Small intestine (tissue), 7 donors: ENCODE results near the gene R3HDM2. TPM values are rescaled to one million over a fixed set of nuclear protein-coding genes. Genes with fewer than 3 reads are reported as not detected.
"Not testable (repeated sequence)": the region's sequence is repeated elsewhere in the genome, so short reads cannot be mapped to it uniquely, and the experiment has no call there.

Source experiments
- DNase-seq, 2 donors: peaks; one replicate each; pipeline versions ENCODE4 v3.0.0 to v3.0.0-alpha.2; 2013
- FAIRE-seq: peaks from 2 replicates; lab custom pipeline; 2012; peaks lifted over from hg19 to GRCh38; lab: Jason Lieb, UNC
- H3K27ac ChIP-seq, 3 donors: one replicate each; pipeline ENCODE4 v1.5.1; 2013; ENCODE audit warnings: low read length in 2 of 3, mild to moderate bottlenecking in 2 of 3, control low read depth in 1 of 3, inconsistent platforms in 1 of 3, low read depth in 1 of 3, moderate library complexity in 1 of 3
- H3K27me3 ChIP-seq, 3 donors: one replicate each; pipeline ENCODE4 v1.6.1; 2013; ENCODE audit warnings: low read length in 3 of 3, inconsistent platforms in 1 of 3; ENCODE audit not compliant: control insufficient read depth in 3 of 3, insufficient read depth in 3 of 3
- H3K36me3 ChIP-seq, 3 donors: one replicate each; pipeline ENCODE4 v1.6.1; 2013; ENCODE audit warnings: low read length in 3 of 3, inconsistent platforms in 1 of 3, low read depth in 1 of 3, mild to moderate bottlenecking in 1 of 3, moderate library complexity in 1 of 3; ENCODE audit not compliant: control insufficient read depth in 3 of 3, insufficient read depth in 2 of 3
- H3K4me1 ChIP-seq, 3 donors: one replicate each; pipeline ENCODE4 v1.6.1; 2013; ENCODE audit warnings: low read length in 2 of 3, inconsistent platforms in 1 of 3, low read depth in 1 of 3, mild to moderate bottlenecking in 1 of 3, moderate library complexity in 1 of 3; ENCODE audit not compliant: control insufficient read depth in 3 of 3, insufficient read depth in 2 of 3
- H3K4me3 ChIP-seq, 3 donors: one replicate each; pipeline ENCODE4 v1.5.1; 2013; ENCODE audit warnings: low read length in 3 of 3, control low read depth in 1 of 3, inconsistent platforms in 1 of 3, low read depth in 1 of 3, mild to moderate bottlenecking in 1 of 3, moderate library complexity in 1 of 3
- H3K9me3 ChIP-seq, 2 donors: one replicate each; pipeline ENCODE4 v1.6.1; 2013; ENCODE audit warnings: low read depth in 1 of 2, low read length in 1 of 2; ENCODE audit not compliant: control insufficient read depth in 2 of 2, insufficient read depth in 1 of 2
- WGBS, 3 donors: extraction: QIAGEN DNeasy Blood & Tissue Kit; methylation state at CpG; one replicate each; pipeline ENCODE4 v1.1.7; 2013; 5-methylcytosine and 5-hydroxymethylcytosine counted together
- polyA plus RNA-seq, 4 donors: library from polyadenylated mRNA; stranded (reverse) in 3 of 4; unstranded in 1 of 4; fragments of 200-250 nt in 3 of 4; fragments of 120-200 nt in 1 of 4; gene quantifications; one replicate each; pipeline versions ENCODE4 v1.2.1 to v1.2.3, GENCODE V29; 2013
- donor health status: healthy with polysubstance abuse.
- donor health status: control.
- donor health status: control.
- donor health status: Bipolar disorder and iron deficiency.
- donor health status: healthy.

R3HDM2 gene
- polyA plus RNA-seq, 4 donors: 14.5 to 62.4 (median 18.7) TPM

- H3K4me3 ChIP-seq: no peak overlapping the region
- WGBS, 3 donors: 84 to 92% (median 87%) methylated on average over 7 of the region's 7 CpGs
- no peak overlapping the region for H3K27ac ChIP-seq
- H3K9me3 ChIP-seq: peaks cover 0 to 2% of the 10 kb centered on the region in 2 donors
- H3K27me3 ChIP-seq: no peaks in the 10 kb centered on the region
- FAIRE-seq: no peak
- DNase-seq: no peak
- peaks cover 0 to 3% (median 0%) of the 10 kb centered on the region in 3 donors for H3K4me1 ChIP-seq
- peaks cover 0 to 16% (median 0%) of the 10 kb centered on the region in 3 donors for H3K36me3 ChIP-seq
Measured at GRCh38 chr12:57343703-57344378, 87.0 kb downstream of the R3HDM2 start.

- no peaks in the 10 kb centered on the region for H3K9me3 ChIP-seq
- DNase-seq (peak in 1 of 2 donors; percentile 11), FAIRE-seq (no peak)
- peaks cover 0 to 3% (median 0%) of the 10 kb centered on the region in 3 donors for H3K4me1 ChIP-seq
- H3K27ac ChIP-seq: no peak overlapping the region
- H3K36me3 ChIP-seq: peaks cover 0 to 14% (median 0%) of the 10 kb centered on the region in 3 donors
- 61 to 86% (median 85%) methylated on average over 7 of the region's 7 CpGs for WGBS, 3 donors
- H3K27me3 ChIP-seq: no peaks in the 10 kb centered on the region
- no peak overlapping the region for H3K4me3 ChIP-seq
Measured at GRCh38 chr12:57342207-57342691, 88.6 kb downstream of the R3HDM2 start.

- Histone ChIP-seq H3K4me1 (peaks cover 0 to 3% (median 0%) of the 10 kb centered on the region in 3 donors), H3K27me3 (no peaks in the 10 kb centered on the region), H3K4me3 (no peak overlapping the region), H3K9me3 (no peaks in the 10 kb centered on the region), H3K27ac (no peak overlapping the region), H3K36me3 (peaks cover 0 to 13% (median 0%) of the 10 kb centered on the region in 3 donors)
- no peak for DNase-seq
- FAIRE-seq: no peak
- WGBS, 3 donors: 80 to 88% (median 85%) methylated on average over 7 of the region's 7 CpGs
Measured at GRCh38 chr12:57341275-57341990, 89.4 kb downstream of the R3HDM2 start.

- Histone ChIP-seq H3K36me3 (peaks cover 0 to 13% (median 0%) of the 10 kb centered on the region in 3 donors), H3K9me3 (no peaks in the 10 kb centered on the region), H3K4me1 (peaks cover 0 to 3% (median 0%) of the 10 kb centered on the region in 3 donors), H3K27ac (no peak overlapping the region), H3K27me3 (no peaks in the 10 kb centered on the region), H3K4me3 (no peak overlapping the region)
- no peak for FAIRE-seq
- DNase-seq: peak; percentile 14 to 46
- 11 to 19% (median 19%) methylated on average over 3 of the region's 3 CpGs for WGBS, 3 donors
Measured at GRCh38 chr12:57340104-57340503, 90.7 kb downstream of the R3HDM2 start.

- FAIRE-seq, DNase-seq: not testable (repeated sequence)
- 98 to 99% (median 99%) methylated on average over 4 of the region's 4 CpGs for WGBS, 3 donors
Measured at GRCh38 chr12:57336299-57336698, 94.5 kb downstream of the R3HDM2 start.

GRCh38 chr12:57334219-57334618 is 96.6 kb downstream of the R3HDM2 start:
- Histone ChIP-seq H3K27me3 (no peaks in the 10 kb centered on the region), H3K36me3 (peaks cover 0 to 21% (median 0%) of the 10 kb centered on the region in 3 donors), H3K4me3 (no peak overlapping the region), H3K4me1 (no peaks in the 10 kb centered on the region), H3K27ac (no peak overlapping the region), H3K9me3 (no peaks in the 10 kb centered on the region)
- no peak for DNase-seq
- WGBS, 3 donors: 91 to 100% (median 95%) methylated on average over 1 of the region's 1 CpG
- FAIRE-seq: no peak

More at GRCh38 chr12:57336299-57336698, 94.5 kb downstream of the R3HDM2 start:
- H3K27ac ChIP-seq, H3K9me3 ChIP-seq, H3K27me3 ChIP-seq, H3K4me1 ChIP-seq, H3K4me3 ChIP-seq: not testable (repeated sequence)
- H3K36me3 ChIP-seq: peaks cover 0 to 16% (median 0%) of the 10 kb centered on the region in 3 donors

GRCh38 chr12:57332646-57333312 is 98.1 kb downstream of the R3HDM2 start:
- WGBS, 3 donors: 86 to 98% (median 93%) methylated on average over 3 of the region's 3 CpGs
- Histone ChIP-seq H3K27ac (no peak overlapping the region), H3K36me3 (peaks cover 0 to 23% (median 0%) of the 10 kb centered on the region in 3 donors), H3K9me3 (no peaks in the 10 kb centered on the region), H3K4me3 (no peak overlapping the region), H3K27me3 (no peaks in the 10 kb centered on the region), H3K4me1 (no peaks in the 10 kb centered on the region)
- FAIRE-seq (no peak), DNase-seq (no peak)

GRCh38 chr12:57330992-57331391 is 99.9 kb downstream of the R3HDM2 start:
- Histone ChIP-seq H3K27me3 (no peaks in the 10 kb centered on the region), H3K4me1 (no peaks in the 10 kb centered on the region), H3K36me3 (peaks cover 0 to 20% (median 0%) of the 10 kb centered on the region in 3 donors), H3K4me3 (no peak overlapping the region), H3K9me3 (no peaks in the 10 kb centered on the region), H3K27ac (no peak overlapping the region)
- DNase-seq (no peak), FAIRE-seq (no peak)
- 91 to 94% (median 92%) methylated on average over 5 of the region's 5 CpGs for WGBS, 3 donors
